HCT116 (cell line): Measurements from ENCODE around the gene RXRA.

ENCODE experiments used
- ELF1 ChIP-seq: IDR thresholded peaks from 2 replicates; pipeline ENCODE4 v1.6.1; 2012; ENCODE audit warnings: low read depth, borderline replicate concordance
- EZH2phosphoT487 ChIP-seq: fragments of 200-600 bp; IDR thresholded peaks from 2 replicates; pipeline ENCODE4 v1.6.1; 2018; ENCODE audit warnings: antibody characterized with exemption, borderline replicate concordance
- FOSL1 ChIP-seq: IDR thresholded peaks from 2 replicates; pipeline ENCODE4 v1.6.1; 2012; ENCODE audit warnings: low read depth
- JUND ChIP-seq: IDR thresholded peaks from 2 replicates; pipeline ENCODE4 v1.6.1; 2012
- POLR2A ChIP-seq: IDR thresholded peaks from 2 replicates; pipeline ENCODE4 v1.7.0; 2011; ENCODE audit warnings: borderline replicate concordance; ENCODE audit not compliant: insufficient read depth, insufficient read length; ENCODE audit errors: extremely low read depth
- POLR2AphosphoS5 ChIP-seq: IDR thresholded peaks from 2 replicates; pipeline ENCODE4 v1.6.1; 2011; ENCODE audit warnings: mild to moderate bottlenecking, low read depth, low read length, moderate library complexity
- TCF7L2 ChIP-seq: IDR thresholded peaks from 2 replicates; pipeline ENCODE4 v1.7.0; 2011; ENCODE audit warnings: borderline replicate concordance, inconsistent platforms; ENCODE audit not compliant: insufficient read depth, insufficient read length; ENCODE audit errors: extremely low read depth
- TF ChIP-seq, protein P1 (sequence below), 3 experiments: fragments of 200-600 bp in 1 of 3; sonication (generic) in 1 of 3; IDR thresholded peaks in 2 of 3; conservative IDR thresholded peaks in 1 of 3; 2 replicates each; pipeline ENCODE4 v1.5.1; 2012 to 2017; ENCODE audit warnings: low read depth in 2 of 3, low read length in 2 of 3, antibody characterized with exemption in 1 of 3, borderline replicate concordance in 1 of 3, control low read depth in 1 of 3, mild to moderate bottlenecking in 1 of 3, mixed read lengths in 1 of 3, mixed run types in 1 of 3, moderate library complexity in 1 of 3; ENCODE audit not compliant: insufficient read depth in 1 of 3
- TF ChIP-seq, protein P2 (sequence below): IDR thresholded peaks from 2 replicates; pipeline ENCODE4 v1.6.1; 2012; ENCODE audit warnings: low read depth

DNA sequence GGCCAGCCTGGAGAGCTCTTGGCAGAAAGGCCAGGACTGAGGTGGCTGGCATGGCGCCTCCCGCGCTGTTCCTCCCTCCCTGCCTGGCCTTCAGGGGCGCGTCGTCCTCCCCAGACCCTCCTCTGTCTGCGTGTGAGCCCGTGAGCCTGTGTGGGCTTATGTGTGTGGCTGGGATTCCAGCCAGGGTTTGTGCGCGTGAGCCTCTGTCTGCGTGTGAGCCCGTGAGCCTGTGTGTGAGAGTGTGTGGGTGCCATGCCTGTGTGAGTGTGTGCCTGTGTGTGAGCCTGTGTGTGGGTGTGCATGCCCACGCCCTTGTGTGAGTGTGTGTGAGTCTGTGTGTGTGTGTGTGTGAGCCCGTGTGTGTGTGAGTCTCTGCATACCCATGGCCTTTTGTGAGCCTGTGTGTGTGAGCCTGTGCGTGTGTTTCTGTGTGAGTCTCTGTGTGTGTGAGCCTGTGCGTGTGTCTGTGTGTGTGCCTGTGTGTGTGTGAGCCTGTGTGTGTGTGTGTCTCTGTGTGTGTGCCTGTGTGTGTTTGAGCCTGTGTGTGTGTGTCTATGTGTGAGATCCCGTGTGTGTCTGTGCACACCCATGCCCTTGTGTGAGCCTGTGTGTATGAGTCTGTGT lies 13.0 kb downstream of the RXRA start:
- TF ChIP-seq, protein P1, sequence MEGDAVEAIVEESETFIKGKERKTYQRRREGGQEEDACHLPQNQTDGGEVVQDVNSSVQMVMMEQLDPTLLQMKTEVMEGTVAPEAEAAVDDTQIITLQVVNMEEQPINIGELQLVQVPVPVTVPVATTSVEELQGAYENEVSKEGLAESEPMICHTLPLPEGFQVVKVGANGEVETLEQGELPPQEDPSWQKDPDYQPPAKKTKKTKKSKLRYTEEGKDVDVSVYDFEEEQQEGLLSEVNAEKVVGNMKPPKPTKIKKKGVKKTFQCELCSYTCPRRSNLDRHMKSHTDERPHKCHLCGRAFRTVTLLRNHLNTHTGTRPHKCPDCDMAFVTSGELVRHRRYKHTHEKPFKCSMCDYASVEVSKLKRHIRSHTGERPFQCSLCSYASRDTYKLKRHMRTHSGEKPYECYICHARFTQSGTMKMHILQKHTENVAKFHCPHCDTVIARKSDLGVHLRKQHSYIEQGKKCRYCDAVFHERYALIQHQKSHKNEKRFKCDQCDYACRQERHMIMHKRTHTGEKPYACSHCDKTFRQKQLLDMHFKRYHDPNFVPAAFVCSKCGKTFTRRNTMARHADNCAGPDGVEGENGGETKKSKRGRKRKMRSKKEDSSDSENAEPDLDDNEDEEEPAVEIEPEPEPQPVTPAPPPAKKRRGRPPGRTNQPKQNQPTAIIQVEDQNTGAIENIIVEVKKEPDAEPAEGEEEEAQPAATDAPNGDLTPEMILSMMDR (IDR thresholded peaks at IDR 0.05 in 2 of 3, conservative IDR thresholded peaks at IDR 0.05 in 1 of 3; ENCODE audit: borderline replicate concordance in 1 of 3, insufficient read depth in 1 of 3, low read depth in 2 of 3, low read length in 2 of 3): no peak
- TF ChIP-seq, protein P2, sequence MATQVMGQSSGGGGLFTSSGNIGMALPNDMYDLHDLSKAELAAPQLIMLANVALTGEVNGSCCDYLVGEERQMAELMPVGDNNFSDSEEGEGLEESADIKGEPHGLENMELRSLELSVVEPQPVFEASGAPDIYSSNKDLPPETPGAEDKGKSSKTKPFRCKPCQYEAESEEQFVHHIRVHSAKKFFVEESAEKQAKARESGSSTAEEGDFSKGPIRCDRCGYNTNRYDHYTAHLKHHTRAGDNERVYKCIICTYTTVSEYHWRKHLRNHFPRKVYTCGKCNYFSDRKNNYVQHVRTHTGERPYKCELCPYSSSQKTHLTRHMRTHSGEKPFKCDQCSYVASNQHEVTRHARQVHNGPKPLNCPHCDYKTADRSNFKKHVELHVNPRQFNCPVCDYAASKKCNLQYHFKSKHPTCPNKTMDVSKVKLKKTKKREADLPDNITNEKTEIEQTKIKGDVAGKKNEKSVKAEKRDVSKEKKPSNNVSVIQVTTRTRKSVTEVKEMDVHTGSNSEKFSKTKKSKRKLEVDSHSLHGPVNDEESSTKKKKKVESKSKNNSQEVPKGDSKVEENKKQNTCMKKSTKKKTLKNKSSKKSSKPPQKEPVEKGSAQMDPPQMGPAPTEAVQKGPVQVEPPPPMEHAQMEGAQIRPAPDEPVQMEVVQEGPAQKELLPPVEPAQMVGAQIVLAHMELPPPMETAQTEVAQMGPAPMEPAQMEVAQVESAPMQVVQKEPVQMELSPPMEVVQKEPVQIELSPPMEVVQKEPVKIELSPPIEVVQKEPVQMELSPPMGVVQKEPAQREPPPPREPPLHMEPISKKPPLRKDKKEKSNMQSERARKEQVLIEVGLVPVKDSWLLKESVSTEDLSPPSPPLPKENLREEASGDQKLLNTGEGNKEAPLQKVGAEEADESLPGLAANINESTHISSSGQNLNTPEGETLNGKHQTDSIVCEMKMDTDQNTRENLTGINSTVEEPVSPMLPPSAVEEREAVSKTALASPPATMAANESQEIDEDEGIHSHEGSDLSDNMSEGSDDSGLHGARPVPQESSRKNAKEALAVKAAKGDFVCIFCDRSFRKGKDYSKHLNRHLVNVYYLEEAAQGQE: no peak
- TF ChIP-seq FOSL1 (no peak), POLR2A (no peak), EZH2phosphoT487 (no peak), POLR2AphosphoS5 (no peak), TCF7L2 (no peak), ELF1 (no peak), JUND (no peak)
